ENCODE data around the gene SHCBP1. TPM values are rescaled to one million over a fixed set of nuclear protein-coding genes. Genes with fewer than 3 reads are reported as not detected.

SHCBP1 gene
- total RNA-seq, 4 donors from 2014 or later, result 0.13 to 0.83 (median 0.35) TPM

DNA sequence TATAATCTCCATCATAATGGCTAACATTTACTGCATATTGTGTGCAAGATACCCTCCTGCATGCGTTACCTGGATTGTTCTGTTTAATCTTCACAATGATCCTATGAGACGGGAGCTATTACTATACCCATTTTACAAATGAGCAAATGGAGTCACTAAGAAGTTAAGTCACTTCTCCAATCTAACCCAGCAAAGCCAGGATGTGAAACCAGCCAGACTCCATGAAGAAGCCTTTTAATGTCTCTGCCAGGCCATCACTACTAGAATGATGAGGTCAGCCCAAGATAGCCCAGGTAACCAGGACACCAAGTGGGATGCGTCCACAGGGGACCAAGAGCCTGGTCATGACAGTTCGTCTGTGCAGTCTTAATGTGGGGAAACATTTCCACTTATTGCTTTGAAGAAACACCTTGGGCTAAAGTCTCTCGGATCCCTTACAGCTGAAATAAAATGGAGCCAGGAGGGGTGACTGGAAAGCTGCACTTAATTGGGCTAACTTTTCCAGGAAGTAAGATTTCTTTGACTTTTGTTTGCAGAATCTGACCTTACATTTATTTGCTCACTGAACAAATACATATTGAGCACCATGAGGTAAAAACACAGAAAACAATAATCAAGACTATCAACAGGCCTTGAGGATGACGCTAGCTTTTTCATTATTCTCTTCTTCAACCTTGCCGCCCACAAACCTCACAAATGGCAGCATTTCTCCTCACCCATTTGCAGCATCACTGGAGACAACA is 926 bp upstream of the SHCBP1 start:
- TF ChIP-seq POLR2A (IDR thresholded peaks at IDR 0.05; ENCODE audit: low read depth), result no peak
- TF ChIP-seq, protein P1, sequence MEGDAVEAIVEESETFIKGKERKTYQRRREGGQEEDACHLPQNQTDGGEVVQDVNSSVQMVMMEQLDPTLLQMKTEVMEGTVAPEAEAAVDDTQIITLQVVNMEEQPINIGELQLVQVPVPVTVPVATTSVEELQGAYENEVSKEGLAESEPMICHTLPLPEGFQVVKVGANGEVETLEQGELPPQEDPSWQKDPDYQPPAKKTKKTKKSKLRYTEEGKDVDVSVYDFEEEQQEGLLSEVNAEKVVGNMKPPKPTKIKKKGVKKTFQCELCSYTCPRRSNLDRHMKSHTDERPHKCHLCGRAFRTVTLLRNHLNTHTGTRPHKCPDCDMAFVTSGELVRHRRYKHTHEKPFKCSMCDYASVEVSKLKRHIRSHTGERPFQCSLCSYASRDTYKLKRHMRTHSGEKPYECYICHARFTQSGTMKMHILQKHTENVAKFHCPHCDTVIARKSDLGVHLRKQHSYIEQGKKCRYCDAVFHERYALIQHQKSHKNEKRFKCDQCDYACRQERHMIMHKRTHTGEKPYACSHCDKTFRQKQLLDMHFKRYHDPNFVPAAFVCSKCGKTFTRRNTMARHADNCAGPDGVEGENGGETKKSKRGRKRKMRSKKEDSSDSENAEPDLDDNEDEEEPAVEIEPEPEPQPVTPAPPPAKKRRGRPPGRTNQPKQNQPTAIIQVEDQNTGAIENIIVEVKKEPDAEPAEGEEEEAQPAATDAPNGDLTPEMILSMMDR (IDR thresholded peaks at IDR 0.05), result no peak
- no peak for TF ChIP-seq EP300 (IDR thresholded peaks at IDR 0.05)
- no peak for TF ChIP-seq POLR2AphosphoS5 (IDR thresholded peaks at IDR 0.05)
- peaks cover 11 to 19% (median 14%) of the 10 kb centered on the region in 4 donors for H3K4me1 ChIP-seq
- WGBS, result 82% methylated on average over 7 of the region's 7 CpGs
- intact Hi-C loops (cut with DNase I), result no loop called here
- H3K9me3 ChIP-seq, result no peaks in the 10 kb centered on the region
- peak overlapping the region in 1 of 4 donors; percentile 51 for H3K4me3 ChIP-seq
- no peaks in the 10 kb centered on the region for H3K36me3 ChIP-seq
- H3K27me3 ChIP-seq, result no peaks in the 10 kb centered on the region
- no peak overlapping the region for H3K27ac ChIP-seq (replicated peaks in 1 of 4)
- DNase-seq (ENCODE audit: extremely low spot score), result no peak

DNA sequence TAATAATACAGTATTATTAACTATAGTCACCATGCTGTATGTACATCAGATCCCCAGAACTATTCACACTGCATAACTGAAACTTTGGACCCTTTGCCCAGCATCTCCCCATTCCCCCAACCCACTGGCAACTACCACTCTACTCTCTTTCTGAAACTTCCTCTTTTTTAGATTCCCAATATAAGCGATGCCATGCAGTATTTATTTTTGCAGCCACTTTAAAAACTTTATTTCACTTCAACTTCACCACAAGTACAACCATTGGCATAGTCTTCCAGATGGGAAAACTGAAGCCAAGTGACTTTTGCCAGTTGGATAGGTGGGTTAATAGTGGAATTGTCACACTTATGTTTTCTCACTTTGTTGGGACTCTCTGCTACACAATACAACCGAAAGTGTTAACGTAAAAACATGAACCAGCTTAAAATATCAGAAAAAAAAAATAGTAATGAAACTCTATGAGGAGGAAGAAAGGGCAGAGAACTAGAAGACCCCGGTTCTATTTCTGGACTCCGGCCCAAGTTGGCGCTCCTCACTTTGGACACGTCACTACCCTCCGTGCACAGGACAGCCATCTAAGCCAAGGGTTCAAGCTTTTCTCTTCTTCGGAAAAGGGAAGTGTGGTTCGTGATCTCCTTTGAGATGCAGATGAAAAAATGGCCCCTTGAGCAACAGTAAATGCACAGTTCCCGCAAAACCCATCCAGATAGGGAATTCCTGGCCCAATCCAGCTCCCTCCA is 743 bp downstream of the SHCBP1 start:
- WGBS, result 4% methylated on average over 11 of the region's 11 CpGs
- no peaks in the 10 kb centered on the region for H3K27me3 ChIP-seq
- H3K36me3 ChIP-seq, result no peaks in the 10 kb centered on the region
- H3K27ac ChIP-seq (replicated peaks in 1 of 4), result no peak overlapping the region
- peak overlapping the region; percentile 51 to 67 (median 54) for H3K4me3 ChIP-seq
- DNase-seq (ENCODE audit: extremely low spot score), result no peak
- H3K4me1 ChIP-seq, result peaks cover 11 to 19% (median 14%) of the 10 kb centered on the region in 4 donors
- intact Hi-C loops (cut with DNase I), result no loop called here
- TF ChIP-seq POLR2A (IDR thresholded peaks at IDR 0.05; ENCODE audit: low read depth), result no peak
- no peaks in the 10 kb centered on the region for H3K9me3 ChIP-seq

DNA sequence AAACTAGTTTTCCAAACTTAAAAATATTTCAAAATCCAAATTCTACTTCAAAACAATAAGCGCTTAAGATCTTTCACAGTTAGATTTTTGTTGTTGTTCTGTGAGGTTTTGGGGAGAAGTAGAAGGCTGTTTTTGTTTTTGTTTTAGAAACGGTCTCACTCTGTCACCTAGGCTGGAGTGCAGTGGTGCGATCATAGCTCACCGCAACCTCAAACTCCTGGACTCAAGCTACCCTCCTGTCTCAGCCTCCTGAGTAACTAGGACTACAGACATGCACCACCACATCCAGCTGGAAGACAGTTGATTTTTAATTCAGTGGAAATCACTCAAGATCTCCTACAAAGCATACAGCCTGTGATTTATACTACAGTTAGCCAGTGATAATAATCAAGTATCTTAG is 2.7 kb downstream of the SHCBP1 start:
- TF ChIP-seq POLR2A (IDR thresholded peaks at IDR 0.05; ENCODE audit: low read depth), result no peak
- TF ChIP-seq, protein P1 (IDR thresholded peaks at IDR 0.05), result no peak
- no peak for TF ChIP-seq POLR2AphosphoS5 (IDR thresholded peaks at IDR 0.05)
- TF ChIP-seq EP300 (IDR thresholded peaks at IDR 0.05), result no peak
- intact Hi-C loops (cut with DNase I), result no loop called here
- WGBS, result 88% methylated on average over 4 of the region's 4 CpGs
- Histone ChIP-seq H3K27me3 (no peaks in the 10 kb centered on the region), H3K4me3 (no peak overlapping the region), H3K27ac (replicated peaks in 1 of 4) (no peak overlapping the region), H3K4me1 (peaks cover 12 to 21% (median 14%) of the 10 kb centered on the region in 4 donors), H3K36me3 (no peaks in the 10 kb centered on the region), H3K9me3 (no peaks in the 10 kb centered on the region)
- DNase-seq (ENCODE audit: extremely low spot score), result no peak

DNA sequence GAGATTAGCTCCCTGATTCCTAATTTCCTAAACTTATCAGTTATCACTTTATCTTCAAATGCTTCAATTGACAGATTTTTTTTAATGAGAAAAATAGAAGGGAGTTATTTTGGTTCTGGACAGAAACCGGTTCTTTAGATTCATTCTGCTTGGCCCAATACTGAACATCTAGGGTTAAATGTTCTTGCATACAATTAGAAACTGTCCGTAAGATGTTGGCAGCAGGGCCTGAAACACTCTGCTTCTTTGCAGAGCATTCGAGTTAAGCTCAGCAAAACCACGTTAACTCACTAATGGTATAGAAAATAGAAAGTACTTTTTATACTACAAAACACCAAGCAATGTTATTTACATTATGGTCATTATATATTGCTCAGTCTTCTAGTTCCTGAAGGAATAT is 7.2 kb downstream of the SHCBP1 start:
- Histone ChIP-seq H3K27ac (replicated peaks in 1 of 4) (no peak overlapping the region), H3K4me3 (no peak overlapping the region), H3K36me3 (no peaks in the 10 kb centered on the region), H3K27me3 (no peaks in the 10 kb centered on the region), H3K4me1 (peaks cover 0 to 7% (median 2%) of the 10 kb centered on the region in 4 donors), H3K9me3 (no peaks in the 10 kb centered on the region)
- no peak for DNase-seq (ENCODE audit: extremely low spot score)
- TF ChIP-seq POLR2AphosphoS5 (IDR thresholded peaks at IDR 0.05) (no peak), EP300 (IDR thresholded peaks at IDR 0.05) (no peak), POLR2A (IDR thresholded peaks at IDR 0.05; ENCODE audit: low read depth) (no peak)
- TF ChIP-seq, protein P1 (IDR thresholded peaks at IDR 0.05), result no peak
- WGBS, result 54% methylated on average over 4 of the region's 4 CpGs
- intact Hi-C loops (cut with DNase I), result no loop called here

DNA sequence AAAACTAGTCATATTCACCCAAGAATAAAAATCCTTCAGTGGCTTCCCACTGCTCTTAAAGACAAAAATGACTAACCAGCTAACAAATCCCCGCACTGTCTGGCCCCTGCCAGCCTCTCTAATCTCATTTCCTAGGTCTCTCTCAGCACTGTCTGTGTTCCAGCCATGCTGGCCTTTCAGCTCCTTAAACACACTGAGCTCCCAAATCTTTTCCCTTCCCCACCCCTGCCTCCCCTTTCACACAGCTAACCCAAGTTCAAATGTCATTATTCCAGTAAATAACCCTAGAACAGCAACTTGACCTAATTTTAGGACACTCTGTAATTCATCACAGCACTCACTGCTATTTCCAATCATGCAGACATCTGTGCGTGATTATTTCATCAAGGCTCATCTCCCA is 7.8 kb downstream of the SHCBP1 start:
- H3K4me3 ChIP-seq, result no peak overlapping the region
- DNase-seq (ENCODE audit: extremely low spot score), result no peak
- TF ChIP-seq POLR2AphosphoS5 (IDR thresholded peaks at IDR 0.05) (no peak), EP300 (IDR thresholded peaks at IDR 0.05) (no peak), POLR2A (IDR thresholded peaks at IDR 0.05; ENCODE audit: low read depth) (no peak)
- TF ChIP-seq, protein P1 (IDR thresholded peaks at IDR 0.05), result no peak
- H3K27ac ChIP-seq (replicated peaks in 1 of 4), result no peak overlapping the region
- H3K9me3 ChIP-seq, result no peaks in the 10 kb centered on the region
- H3K36me3 ChIP-seq, result no peaks in the 10 kb centered on the region
- intact Hi-C loops (cut with DNase I), result no loop called here
- WGBS, result 71% methylated on average over 2 of the region's 2 CpGs
- peaks cover 0 to 7% (median 2%) of the 10 kb centered on the region in 4 donors for H3K4me1 ChIP-seq
- no peaks in the 10 kb centered on the region for H3K27me3 ChIP-seq

All from esophagus muscularis mucosa (tissue), 4 donors.